ENCODE results near the gene LOC101059915.
"Not testable (repeated sequence)": the region's sequence is repeated elsewhere in the genome, so short reads cannot be mapped to it uniquely, and the experiment has no call there.

LOC101059915 gene

DNA sequence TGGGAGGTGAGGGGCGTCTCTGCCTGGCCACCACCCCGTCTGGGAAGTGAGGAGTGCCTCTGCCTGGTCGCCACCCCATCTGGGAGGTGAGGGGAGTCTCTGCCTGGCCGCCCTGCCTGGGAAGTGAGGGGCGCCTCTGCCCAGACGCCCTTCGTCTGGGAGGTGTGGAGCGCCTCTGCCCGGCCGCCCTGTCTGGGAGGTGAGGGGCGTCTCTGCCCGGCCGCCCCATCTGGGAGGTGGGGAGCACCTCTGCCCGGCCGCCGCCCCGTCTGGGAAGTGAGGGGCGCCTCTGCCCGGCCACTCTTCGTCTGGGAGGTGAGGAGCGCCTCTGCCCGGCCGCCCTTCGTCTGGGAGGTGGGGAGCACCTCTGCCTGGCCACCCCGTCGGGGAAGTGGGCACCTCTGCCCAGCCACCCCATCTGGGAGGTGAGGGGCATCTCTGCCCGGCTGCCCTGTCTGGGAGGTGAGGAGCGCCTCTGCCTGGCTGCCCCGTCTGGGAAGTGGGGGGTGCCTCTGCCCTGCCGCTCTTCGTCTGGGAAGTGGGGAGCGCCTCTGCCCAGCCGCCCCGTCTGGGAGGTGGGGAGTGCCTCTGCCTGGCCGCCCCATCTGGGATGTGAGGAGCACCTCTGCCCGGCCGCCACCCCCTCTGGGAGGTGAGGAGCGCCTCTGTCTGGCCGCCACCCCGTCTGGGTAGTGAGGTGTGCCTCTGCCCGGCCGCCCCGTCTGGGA lies 8.9 kb downstream of the LOC101059915 start:
- DNase-seq: not testable (repeated sequence)

DNA sequence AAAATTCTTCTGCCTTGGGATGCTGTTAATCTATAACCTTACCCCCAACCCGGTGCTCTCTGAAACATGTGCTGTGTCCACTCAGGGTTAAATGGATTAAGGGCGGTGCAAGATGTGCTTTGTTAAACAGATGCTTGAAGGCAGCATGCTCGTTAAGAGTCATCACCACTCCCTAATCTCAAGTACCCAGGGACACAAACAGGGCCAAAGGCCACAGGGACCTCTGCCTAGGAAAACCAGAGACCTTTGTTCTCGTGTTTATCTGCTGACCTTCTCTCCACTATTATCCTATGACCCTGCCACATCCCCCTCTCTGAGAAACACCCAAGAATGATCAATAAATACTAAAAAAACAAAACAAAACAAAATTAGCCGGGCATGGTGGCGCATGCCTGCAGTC lies 9.8 kb downstream of the LOC101059915 start:
- not testable (repeated sequence) for DNase-seq

DNA sequence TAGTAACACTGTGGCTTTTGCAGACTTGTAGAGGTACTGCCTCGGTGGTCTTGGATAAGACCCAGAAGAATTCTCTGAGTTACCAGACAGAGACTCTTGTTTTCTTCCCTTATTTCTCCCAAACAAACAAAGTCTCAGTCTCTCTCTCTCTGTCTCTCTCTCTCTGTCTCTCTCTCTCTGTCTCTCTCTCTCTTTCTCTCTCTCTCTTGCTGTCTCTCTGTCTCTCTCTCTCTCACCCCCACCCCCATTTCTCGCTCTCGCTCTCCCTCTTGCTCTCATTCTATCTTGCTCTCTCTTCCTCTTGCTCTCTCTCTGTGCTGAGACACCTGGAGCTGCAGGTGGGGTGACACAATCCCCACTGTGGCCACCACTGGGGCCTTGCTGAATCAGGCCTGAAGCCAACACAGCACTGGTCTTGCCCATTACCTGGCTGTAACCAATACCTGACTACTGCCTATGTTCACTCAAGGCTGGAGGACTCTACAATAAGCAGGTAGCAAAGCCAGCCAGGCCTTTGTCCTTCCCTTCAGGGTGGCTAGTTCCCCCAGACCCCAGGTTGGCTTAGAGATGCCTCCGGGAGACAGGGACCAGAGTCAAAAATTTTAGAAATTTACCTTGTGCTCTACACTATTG lies 12.3 kb downstream of the LOC101059915 start:
- no peak for DNase-seq

DNA sequence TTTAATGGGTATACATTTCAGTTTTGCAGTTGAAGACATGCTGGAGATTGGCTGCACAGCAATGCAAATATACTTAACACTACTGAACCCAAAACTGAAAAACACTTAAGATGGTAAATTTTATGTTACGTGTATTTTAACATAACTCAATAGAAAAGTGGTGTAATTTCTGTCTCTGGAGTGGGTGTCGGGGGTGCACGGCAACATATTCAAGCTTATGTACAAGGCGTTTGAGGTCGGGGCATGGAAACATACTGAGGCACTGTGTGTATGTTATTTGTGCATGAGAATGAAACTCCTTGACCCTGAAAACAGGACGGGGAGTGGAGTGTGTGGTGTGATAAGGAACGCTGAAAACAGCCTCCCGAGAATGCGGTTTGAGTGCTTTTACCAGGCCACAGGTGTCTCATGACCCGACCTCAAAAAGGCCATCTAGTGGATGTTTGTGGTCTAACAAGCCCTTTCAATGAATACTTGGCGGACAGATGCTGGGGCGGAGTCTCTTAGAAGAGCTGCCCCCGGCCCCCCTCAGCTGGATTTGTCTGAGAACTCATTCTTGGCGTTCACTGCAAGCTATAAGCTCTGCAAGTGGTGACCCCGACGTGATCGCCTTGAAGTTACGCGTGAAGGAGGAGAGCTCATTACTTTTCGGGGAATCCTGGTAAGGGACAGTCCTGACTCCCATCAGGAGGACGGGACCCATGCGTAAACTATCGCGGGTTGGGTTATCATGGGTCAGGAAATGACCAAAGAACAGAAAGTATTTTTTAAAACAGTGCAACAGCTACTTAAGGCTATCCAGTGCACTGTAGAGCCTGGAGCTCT lies 29.5 kb downstream of the LOC101059915 start:
- DNase-seq: not testable (repeated sequence)

DNA sequence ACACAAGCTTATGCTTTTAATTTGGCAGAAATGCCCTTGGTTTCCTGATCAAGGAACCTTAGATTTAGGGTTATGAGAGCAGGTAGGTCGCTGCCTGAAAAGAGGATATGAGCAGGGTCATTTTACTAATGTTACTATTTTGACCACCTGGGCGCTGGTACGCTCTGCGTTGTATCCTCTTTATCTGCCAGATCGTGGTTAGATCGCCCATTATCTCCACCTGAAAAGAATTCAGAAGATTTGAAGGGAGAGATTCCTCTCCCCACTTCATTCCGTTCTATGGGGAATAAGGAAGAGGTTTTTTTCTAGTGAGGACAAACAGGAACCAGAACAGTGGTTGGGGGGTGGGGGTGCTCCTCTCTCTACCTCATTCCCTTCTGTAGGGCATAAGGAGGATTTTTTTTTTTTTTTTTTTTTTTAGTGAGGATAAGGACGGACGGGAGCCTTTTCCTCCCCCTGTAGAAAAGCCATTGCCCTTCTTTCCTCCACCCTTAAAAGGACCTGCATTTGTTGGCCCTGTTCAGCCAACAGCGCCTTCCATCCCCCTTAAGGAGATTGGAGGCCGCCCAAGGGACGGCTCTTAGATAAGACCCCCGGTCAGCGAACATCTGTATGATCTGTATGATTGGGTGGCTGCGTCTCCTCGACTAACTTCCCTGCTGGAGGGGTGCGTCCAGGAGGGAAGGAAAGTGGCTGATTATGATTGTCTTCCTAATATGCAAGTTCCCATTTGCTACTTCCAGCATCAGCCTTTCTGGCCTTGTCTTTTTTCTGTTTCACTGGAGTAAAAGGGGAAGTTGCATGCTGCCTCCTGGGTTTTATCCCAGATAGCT lies 30.3 kb downstream of the LOC101059915 start:
- DNase-seq: not testable (repeated sequence)

DNA sequence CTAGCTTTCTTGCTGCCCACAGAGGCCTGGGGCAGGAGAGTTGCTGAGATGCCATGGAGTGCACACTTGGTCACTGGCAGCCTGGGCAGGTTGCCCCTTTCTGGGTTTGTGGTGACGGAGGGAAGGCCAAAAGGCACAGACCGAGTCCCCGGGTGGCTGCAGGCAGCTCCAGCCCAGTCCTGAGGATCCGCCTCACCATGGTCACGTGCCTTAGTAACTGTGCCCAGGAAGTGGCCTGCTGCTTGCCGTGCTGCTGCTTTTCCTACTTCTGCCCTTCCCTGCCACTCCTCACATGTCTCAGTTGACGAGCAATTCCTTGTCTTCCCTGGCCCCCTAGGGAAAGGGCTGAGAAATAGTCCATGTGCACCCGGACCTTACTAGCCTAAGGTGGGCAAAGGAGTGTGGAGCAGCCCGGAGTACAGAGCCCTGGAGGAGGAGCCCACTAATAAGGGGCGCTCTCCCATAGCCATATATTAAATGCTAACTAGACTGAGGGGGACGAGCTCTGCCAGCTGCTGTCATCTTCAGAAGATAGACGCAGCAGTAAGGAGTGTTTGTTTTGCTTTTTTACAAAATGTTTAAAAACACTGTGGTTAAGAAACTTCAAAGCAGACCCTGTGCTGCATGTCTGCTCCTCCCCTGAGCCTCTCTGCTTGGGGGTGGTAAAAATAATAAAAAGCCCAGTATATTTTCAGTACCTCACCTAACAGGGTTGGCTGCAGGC lies 31.1 kb downstream of the LOC101059915 start:
- not testable (repeated sequence) for DNase-seq

DNA sequence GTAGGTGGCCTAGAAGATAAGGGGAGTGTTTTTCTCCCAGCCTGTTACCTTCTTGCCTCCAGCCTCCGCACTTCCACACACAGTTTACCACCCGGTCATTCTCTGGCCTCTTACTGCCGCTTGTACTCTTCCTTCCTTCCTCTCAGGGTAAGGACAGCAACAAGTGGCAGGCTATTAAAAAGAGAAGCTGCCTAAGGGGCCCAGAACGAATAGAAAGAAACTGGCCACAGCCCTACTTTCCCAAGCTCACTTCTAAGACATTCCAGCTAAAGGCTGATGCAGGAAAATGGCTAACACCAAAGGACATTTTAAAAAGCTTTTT lies 31.6 kb downstream of the LOC101059915 start:
- not testable (repeated sequence) for DNase-seq

DNA sequence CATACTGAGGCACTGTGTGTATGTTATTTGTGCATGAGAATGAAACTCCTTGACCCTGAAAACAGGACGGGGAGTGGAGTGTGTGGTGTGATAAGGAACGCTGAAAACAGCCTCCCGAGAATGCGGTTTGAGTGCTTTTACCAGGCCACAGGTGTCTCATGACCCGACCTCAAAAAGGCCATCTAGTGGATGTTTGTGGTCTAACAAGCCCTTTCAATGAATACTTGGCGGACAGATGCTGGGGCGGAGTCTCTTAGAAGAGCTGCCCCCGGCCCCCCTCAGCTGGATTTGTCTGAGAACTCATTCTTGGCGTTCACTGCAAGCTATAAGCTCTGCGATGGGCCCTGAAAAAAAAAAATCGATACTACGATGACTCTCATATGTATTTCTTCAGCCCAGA lies 35.5 kb downstream of the LOC101059915 start:
- not testable (repeated sequence) for DNase-seq

DNA sequence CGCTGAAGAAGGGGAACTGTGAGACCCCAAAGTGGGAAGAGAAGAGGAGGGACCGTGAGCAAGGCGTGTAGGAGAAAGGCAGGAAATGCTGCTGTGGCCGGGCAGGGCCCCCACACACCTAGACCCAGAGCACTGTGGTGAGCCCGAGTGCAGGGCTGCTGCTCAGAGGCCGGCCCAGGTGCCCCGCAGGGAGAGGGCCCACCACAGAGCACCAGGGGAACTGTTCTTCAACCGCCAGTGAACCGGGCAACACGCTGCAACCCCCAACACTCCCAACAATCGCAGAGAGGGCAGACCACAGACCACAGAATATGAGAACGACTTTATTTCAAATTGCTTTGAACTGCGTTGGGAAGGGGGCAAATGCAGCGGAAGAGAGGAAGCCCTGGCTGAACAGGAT lies 46.7 kb downstream of the LOC101059915 start:
- DNase-seq: not testable (repeated sequence)

DNA sequence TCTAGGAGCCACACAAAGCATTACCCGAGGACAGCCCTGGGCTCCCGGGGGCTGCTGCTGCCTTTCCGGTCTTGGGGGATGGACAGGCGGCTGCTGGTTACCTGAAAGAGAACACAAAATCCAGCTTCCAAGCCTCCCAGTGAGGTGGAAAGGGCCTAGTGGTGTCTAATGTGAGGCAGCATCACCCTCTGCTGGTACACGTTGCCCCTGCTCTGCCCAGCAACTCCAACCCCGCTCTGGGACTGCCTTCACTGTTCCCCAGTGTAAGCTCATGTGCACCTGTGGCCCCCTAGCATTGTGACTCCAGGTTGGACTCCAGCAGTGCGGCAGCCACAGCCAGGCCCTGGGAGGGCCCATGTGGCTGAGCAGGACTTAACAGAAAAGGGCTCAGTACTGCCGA lies 48.2 kb downstream of the LOC101059915 start:
- not testable (repeated sequence) for DNase-seq

DNA sequence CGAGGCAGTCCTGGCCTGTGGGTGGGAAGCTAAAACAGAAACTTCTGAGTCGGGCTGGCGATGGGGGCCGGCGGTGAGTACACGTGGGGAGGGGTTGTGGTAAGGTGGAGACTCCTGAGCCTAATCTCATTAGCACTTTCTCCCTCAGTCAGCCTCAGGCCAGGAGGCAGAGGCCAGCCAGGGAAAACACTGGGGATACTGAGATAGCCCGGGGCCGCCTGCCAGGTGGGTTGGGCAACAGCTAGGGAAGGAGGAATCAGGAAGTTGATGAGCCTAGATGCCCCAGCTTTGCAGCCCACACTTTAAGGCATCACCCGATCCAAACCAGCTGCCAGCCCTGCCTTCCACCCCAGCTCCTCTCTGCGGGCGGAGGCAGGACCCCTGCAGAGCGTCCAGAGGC lies 49.0 kb downstream of the LOC101059915 start:
- DNase-seq: not testable (repeated sequence)

DNA sequence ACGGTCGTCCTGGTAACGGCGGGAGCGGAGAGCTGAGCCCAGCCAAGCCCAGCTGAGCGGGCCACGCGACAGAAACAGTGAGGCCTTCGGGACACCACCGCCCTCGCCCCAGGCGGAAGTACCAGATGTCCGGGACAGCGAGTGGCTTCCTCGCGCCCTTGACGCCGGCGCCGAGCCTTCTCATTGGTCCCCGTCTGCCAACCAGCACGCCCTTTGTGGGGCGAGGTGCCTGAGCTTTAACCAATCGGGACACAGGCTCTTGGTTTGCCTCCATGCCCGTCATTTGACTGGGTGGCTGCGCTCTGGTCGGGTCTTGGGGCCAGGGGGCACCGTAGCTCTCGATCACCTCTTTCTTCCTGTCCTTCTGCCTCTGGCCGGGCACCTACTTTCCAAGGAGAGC lies 50.8 kb downstream of the LOC101059915 start, which contains the start of gene CXorf49:
CXorf49 (minus strand) TSS at position 101 of the 400 bp plus-strand sequence. CDS start 134 bp downstream, outside the sequence.
- not testable (repeated sequence) for DNase-seq

DNA sequence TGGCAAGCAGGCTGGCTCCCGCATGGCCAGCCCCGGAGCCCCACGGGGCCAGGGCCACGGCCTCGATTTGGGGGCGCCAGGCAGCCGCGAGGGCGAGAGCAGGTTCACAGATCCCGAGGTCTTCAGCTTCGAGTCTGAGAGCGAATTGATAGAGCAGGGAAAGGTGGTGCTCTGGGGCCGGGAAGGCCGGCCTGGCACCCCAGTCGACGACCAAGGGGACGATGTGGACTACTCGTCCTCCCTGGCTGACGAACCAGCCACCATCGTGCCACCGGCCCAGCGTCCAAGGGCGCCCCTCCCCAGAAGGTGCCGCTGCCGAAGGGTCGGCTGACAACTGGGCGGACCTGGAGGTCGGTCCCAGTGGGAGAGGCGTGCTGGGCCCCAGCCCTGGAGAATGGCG lies 51.8 kb downstream of the LOC101059915 start:
- not testable (repeated sequence) for DNase-seq

DNA sequence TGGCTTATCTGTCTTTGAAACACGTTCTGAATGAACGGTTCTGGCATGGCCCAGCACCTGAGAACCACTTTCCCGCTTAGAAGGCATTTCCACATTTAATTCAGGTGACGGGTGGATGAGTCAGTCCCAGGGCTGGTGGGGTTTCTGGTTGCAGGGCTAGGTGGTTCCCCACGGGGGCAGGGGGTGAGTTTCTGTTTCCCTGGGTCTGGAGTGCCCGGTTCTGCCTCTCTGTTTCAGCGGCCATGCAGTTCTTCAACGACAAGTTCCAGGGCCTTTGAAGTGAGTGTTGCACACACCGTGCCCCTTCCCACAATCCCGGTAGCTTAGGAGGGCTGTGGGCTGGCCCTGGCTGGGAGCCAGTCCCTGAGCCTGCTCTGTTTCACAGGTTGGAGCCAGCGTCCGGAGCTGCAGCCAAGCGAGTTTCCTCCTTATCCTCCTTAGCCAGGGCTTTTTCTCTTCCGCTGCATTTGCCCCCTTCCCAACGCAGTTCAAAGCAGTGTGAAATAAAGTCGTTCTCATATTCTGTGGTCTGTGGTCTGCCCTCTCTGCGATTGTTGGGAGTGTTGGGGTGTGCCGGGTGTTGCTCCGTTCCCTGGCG lies 53.0 kb downstream of the LOC101059915 start:
- not testable (repeated sequence) for DNase-seq

Data from RPMI8226 (cell line).